H1 (cell line): ENCODE results near the gene TTYH2. TPM values are rescaled to one million over a fixed set of nuclear protein-coding genes. Genes with fewer than 3 reads are reported as not detected.

Experiments used
- CTCF ChIA-PET: fragments of 300-600 bp; sonication (Branson Sonifier 250); formaldehyde crosslinking; loops from one replicate; lab custom pipeline; 2021; ENCODE audit not compliant: partially characterized antibody; lab: Charles Lee
- POLR2A ChIA-PET: fragments of 300-600 bp; sonication (Branson Sonifier 250); formaldehyde crosslinking; loops from one replicate; lab custom pipeline; 2021; ENCODE audit warnings: inconsistent platforms; ENCODE audit not compliant: partially characterized antibody; lab: Charles Lee
- DNase-seq, 2 experiments: peaks; one replicate each; pipeline versions ENCODE4 v3.0.0 to v3.0.0-alpha.2; 2010 to 2022; ENCODE audit warnings: low spot score in 2 of 2, low read depth in 1 of 2, mixed read lengths in 1 of 2
- FAIRE-seq: peaks from 2 replicates; lab custom pipeline; 2011; peaks lifted over from hg19 to GRCh38; lab: Jason Lieb, UNC
- H2AFZ ChIP-seq: 2 replicates; pipeline ENCODE4 v1.8.1; 2012; ENCODE audit warnings: low read length, inconsistent platforms
- H2AK5ac ChIP-seq: 2 replicates; pipeline ENCODE4 v1.6.1; 2013; ENCODE audit warnings: low read depth, low read length
- H2BK120ac ChIP-seq: replicated peaks from 2 replicates; pipeline ENCODE3; 2013; ENCODE audit warnings: low read depth, low read length, inconsistent platforms
- H2BK12ac ChIP-seq: 2 replicates; pipeline ENCODE4 v1.6.1; 2013; ENCODE audit warnings: low read depth, low read length
- H2BK15ac ChIP-seq: 2 replicates; pipeline ENCODE4 v1.6.1; 2013; ENCODE audit warnings: low read length
- H2BK20ac ChIP-seq: 2 replicates; pipeline ENCODE4 v1.6.1; 2013; ENCODE audit warnings: low read length
- H2BK5ac ChIP-seq: 2 replicates; pipeline ENCODE4 v1.6.1; 2013; ENCODE audit warnings: low read depth, low read length
- H3K14ac ChIP-seq: 2 replicates; pipeline ENCODE4 v1.6.1; 2013; ENCODE audit warnings: inconsistent platforms; ENCODE audit not compliant: insufficient read length
- H3K18ac ChIP-seq: 2 replicates; pipeline ENCODE4 v1.6.1; 2013; ENCODE audit warnings: low read length; ENCODE audit errors: extremely low read depth
- H3K23ac ChIP-seq: 2 replicates; pipeline ENCODE4 v1.6.1; 2013; ENCODE audit warnings: inconsistent platforms; ENCODE audit not compliant: insufficient read length
- H3K23me2 ChIP-seq: 2 replicates; pipeline ENCODE4 v1.6.1; 2013; ENCODE audit warnings: low read depth, low read length
- H3K27ac ChIP-seq: 2 replicates; pipeline ENCODE4 v1.6.1; 2011; ENCODE audit warnings: low read depth, low read length, inconsistent platforms
- H3K27me3 ChIP-seq, 4 experiments: replicated peaks in 1 of 4; 1 replicate in 1 of 4; 2 replicates in 3 of 4; pipeline versions ENCODE4 v1.6.1 to v1.8.1; 2011 to 2013; ENCODE audit warnings: low read length in 3 of 4, mild to moderate bottlenecking in 3 of 4, inconsistent platforms in 2 of 4, mixed read lengths in 2 of 4, moderate library complexity in 1 of 4; ENCODE audit not compliant: control insufficient read depth in 3 of 4, insufficient read depth in 3 of 4; ENCODE audit errors: extremely low read depth in 1 of 4
- H3K36me3 ChIP-seq, 4 experiments: 2 replicates each; pipeline versions ENCODE4 v1.6.1 to v1.8.1; 2011 to 2013; ENCODE audit warnings: mild to moderate bottlenecking in 4 of 4, low read length in 3 of 4, moderate library complexity in 2 of 4, control low read depth in 1 of 4, inconsistent platforms in 1 of 4; ENCODE audit not compliant: insufficient read depth in 4 of 4, control insufficient read depth in 2 of 4
- H3K4ac ChIP-seq: replicated peaks from 2 replicates; pipeline ENCODE3; 2013; ENCODE audit warnings: low read length, low read depth, mixed read lengths, inconsistent platforms; ENCODE audit not compliant: insufficient read length
- H3K4me1 ChIP-seq, 4 experiments: replicated peaks in 1 of 4; 1 replicate in 1 of 4; 2 replicates in 3 of 4; pipeline versions ENCODE4 v1.6.1 to v1.8.1; 2011 to 2013; ENCODE audit warnings: low read length in 3 of 4, inconsistent platforms in 2 of 4, mixed read lengths in 1 of 4; ENCODE audit not compliant: insufficient read depth in 4 of 4, control insufficient read depth in 3 of 4
- H3K4me2 ChIP-seq, 2 experiments: 2 replicates each; pipeline versions ENCODE4 v1.6.1 to v1.8.1; 2011 to 2013; ENCODE audit warnings: low read depth in 2 of 2, low read length in 2 of 2, control low read depth in 1 of 2, inconsistent platforms in 1 of 2, mild to moderate bottlenecking in 1 of 2; ENCODE audit not compliant: insufficient read depth in 1 of 2
- H3K4me3 ChIP-seq, 4 experiments: fragments of 200-600, 300-600 bp in 1 of 4; sonication (generic), shearing (Covaris generic), sonication (Bioruptor Twin) in 1 of 4; 2 replicates each; pipeline versions ENCODE4 v1.5.1 to v1.8.1; 2011 to 2016; ENCODE audit warnings: low read length in 4 of 4, low read depth in 3 of 4, control low read depth in 2 of 4, inconsistent platforms in 2 of 4, mild to moderate bottlenecking in 2 of 4, mixed read lengths in 1 of 4, moderate library complexity in 1 of 4; ENCODE audit not compliant: insufficient read depth in 2 of 4; ENCODE audit errors: extremely low read depth in 1 of 4
- H3K56ac ChIP-seq: replicated peaks from 2 replicates; pipeline ENCODE3; 2013; ENCODE audit warnings: low read depth, mild to moderate bottlenecking, mixed read lengths, low read length, inconsistent platforms; ENCODE audit not compliant: insufficient read length
- H3K79me1 ChIP-seq: 2 replicates; pipeline ENCODE4 v1.6.1; 2013; ENCODE audit warnings: low read depth, low read length, control low read depth
- H3K79me2 ChIP-seq, 2 experiments: 2 replicates each; pipeline versions ENCODE4 v1.6.1 to v1.8.1; 2012 to 2013; ENCODE audit warnings: low read length in 2 of 2, mild to moderate bottlenecking in 2 of 2, inconsistent platforms in 1 of 2; ENCODE audit not compliant: insufficient read depth in 2 of 2, control insufficient read depth in 1 of 2
- H3K9ac ChIP-seq, 4 experiments: replicated peaks in 1 of 4; 1 replicate in 1 of 4; 2 replicates in 3 of 4; pipeline versions ENCODE4 v1.6.1 to v1.8.1; 2011 to 2013; ENCODE audit warnings: low read depth in 3 of 4, low read length in 3 of 4, control low read depth in 2 of 4, mild to moderate bottlenecking in 2 of 4, moderate library complexity in 2 of 4, inconsistent platforms in 1 of 4; ENCODE audit errors: extremely low read depth in 1 of 4
- H3K9me3 ChIP-seq, 2 experiments: 2 replicates each; pipeline versions ENCODE4 v1.6.1 to v1.8.1; 2012 to 2013; ENCODE audit warnings: mild to moderate bottlenecking in 2 of 2, moderate library complexity in 2 of 2, control low read depth in 1 of 2, inconsistent platforms in 1 of 2, low read depth in 1 of 2, low read length in 1 of 2, mixed read lengths in 1 of 2; ENCODE audit not compliant: insufficient read depth in 2 of 2
- H4K20me1 ChIP-seq, 2 experiments: replicated peaks in 1 of 2; 2 replicates each; pipeline versions ENCODE3 to v1.8.1; 2011 to 2013; ENCODE audit warnings: inconsistent platforms in 2 of 2, low read length in 2 of 2, mild to moderate bottlenecking in 1 of 2; ENCODE audit not compliant: insufficient read depth in 2 of 2, control insufficient read depth in 1 of 2
- H4K5ac ChIP-seq: 2 replicates; pipeline ENCODE4 v1.6.1; 2013; ENCODE audit warnings: low read length, low read depth, mixed read lengths, inconsistent platforms; ENCODE audit not compliant: insufficient read length
- H4K8ac ChIP-seq: 2 replicates; pipeline ENCODE4 v1.8.0; 2013; ENCODE audit warnings: mild to moderate bottlenecking, moderate library complexity, low read length, inconsistent platforms; ENCODE audit not compliant: insufficient read depth; ENCODE audit errors: extremely low read depth
- H4K91ac ChIP-seq: replicated peaks from 2 replicates; pipeline ENCODE3; 2013; ENCODE audit warnings: low read length, mixed read lengths, inconsistent platforms; ENCODE audit not compliant: insufficient read length
- CTBP2 ChIP-seq: IDR thresholded peaks from 2 replicates; pipeline ENCODE4 v1.7.0; 2011; ENCODE audit warnings: borderline replicate concordance, mild to moderate bottlenecking, moderate library complexity, mixed read lengths, low read length; ENCODE audit not compliant: insufficient read depth, insufficient read length
- EZH2 ChIP-seq: fragments of 200-600 bp; sonication (generic); IDR thresholded peaks from 2 replicates; pipeline ENCODE4 v1.7.1; 2012; ENCODE audit warnings: low read depth, mild to moderate bottlenecking, moderate library complexity, low read length, inconsistent platforms; ENCODE audit not compliant: severe bottlenecking
- HDAC6 ChIP-seq: IDR thresholded peaks from one replicate; pipeline ENCODE4 v1.7.1; 2012; ENCODE audit warnings: low read depth, mild to moderate bottlenecking, inconsistent platforms, low read length, moderate library complexity
- JUND ChIP-seq: IDR thresholded peaks from 2 replicates; pipeline ENCODE4 v1.6.1; 2011; ENCODE audit warnings: mild to moderate bottlenecking, improper control_type of control experiment, low read length
- KDM1A ChIP-seq: fragments of 200-600, 300-600 bp; sonication (generic); IDR thresholded peaks from 2 replicates; pipeline ENCODE4 v1.7.1; 2016; ENCODE audit warnings: mild to moderate bottlenecking, low read length, borderline replicate concordance
- KDM4A ChIP-seq: IDR thresholded peaks from one replicate; pipeline ENCODE4 v1.7.1; 2012; ENCODE audit warnings: low read depth, mild to moderate bottlenecking, moderate library complexity, low read length, inconsistent platforms; ENCODE audit not compliant: severe bottlenecking
- POLR2AphosphoS5 ChIP-seq: IDR thresholded peaks from 2 replicates; pipeline ENCODE4 v1.6.1; 2011; ENCODE audit warnings: low read depth, low read length
- RFX5 ChIP-seq: IDR thresholded peaks from 2 replicates; pipeline ENCODE4 v1.6.1; 2011; ENCODE audit warnings: low read depth, low read length, improper control_type of control experiment, borderline replicate concordance
- RNF2 ChIP-seq: fragments of 200-900, 300-1000 bp; sonication (generic); IDR thresholded peaks from 2 replicates; pipeline ENCODE4 v1.7.1; 2016; ENCODE audit warnings: borderline replicate concordance, low read depth, mild to moderate bottlenecking, antibody characterized with exemption, low read length; ENCODE audit not compliant: poor library complexity, severe bottlenecking; ENCODE audit errors: missing control alignments
- SIN3A ChIP-seq, 2 experiments: IDR thresholded peaks in 1 of 2; conservative IDR thresholded peaks in 1 of 2; 2 replicates each; pipeline ENCODE4 v1.6.1; 2011 to 2012; ENCODE audit warnings: low read length in 2 of 2, improper control_type of control experiment in 1 of 2, low read depth in 1 of 2, mild to moderate bottlenecking in 1 of 2
- SIX5 ChIP-seq: IDR thresholded peaks from 2 replicates; pipeline ENCODE4 v1.6.1; 2011; ENCODE audit warnings: mild to moderate bottlenecking, low read depth, low read length
- SP1 ChIP-seq: IDR thresholded peaks from 2 replicates; pipeline ENCODE4 v1.6.1; 2011; ENCODE audit warnings: low read depth, low read length
- SP4 ChIP-seq: IDR thresholded peaks from 2 replicates; pipeline ENCODE4 v1.6.1; 2012; ENCODE audit warnings: low read length, inconsistent platforms
- TCF12 ChIP-seq: IDR thresholded peaks from 2 replicates; pipeline ENCODE4 v1.6.1; 2011; ENCODE audit warnings: low read depth, mild to moderate bottlenecking, low read length
- WGBS, 2 experiments: shearing (Covaris generic) in 1 of 2; methylation state at CpG; one replicate each; pipeline versions ENCODE4 v1.1.6 to v1.1.7; 2013 to 2015; ENCODE audit warnings: low lambda C conversion rate in 2 of 2, mixed read lengths in 2 of 2, inconsistent platforms in 1 of 2, low coverage in 1 of 2, missing lambda C conversion rate in 1 of 2; ENCODE audit not compliant: insufficient replicate concordance in 2 of 2, insufficient coverage in 1 of 2, insufficient read length in 1 of 2; ENCODE audit errors: extremely low coverage in 1 of 2, missing lambda C conversion rate in 1 of 2; 5-methylcytosine and 5-hydroxymethylcytosine counted together
- polyA plus RNA-seq, 7 experiments: library from polyadenylated mRNA; depleted of rRNA in 3 of 7; stranded (reverse) in 5 of 7; unstranded in 2 of 7; fragments of >200 nt in 5 of 7; fragments of 200-250 nt in 2 of 7; gene quantifications; 1 replicate in 5 of 7; 2 replicates in 1 of 7; 4 replicates in 1 of 7; pipeline versions ENCODE4 v1.2.1 to v1.2.3, GENCODE V29; 2011 to 2013; ENCODE audit warnings: missing spikeins in 2 of 7, mixed read lengths in 2 of 7
- total RNA-seq: library from RNA; stranded (reverse); fragmentation: NEBNext Ultra II Directional; extraction: Animal tissue kit (Norgen Biotek cat#: 25700); gene quantifications from 2 replicates; pipeline ENCODE4 v1.2.1, GENCODE V29; 2021

The TTYH2 gene
- total and polyA plus RNA-seq, 2 of the 8 experiments (the other 6 are each of a cell fraction or from before 2014, with no cell fraction given): 3.2 to 9.2 TPM

DNA sequence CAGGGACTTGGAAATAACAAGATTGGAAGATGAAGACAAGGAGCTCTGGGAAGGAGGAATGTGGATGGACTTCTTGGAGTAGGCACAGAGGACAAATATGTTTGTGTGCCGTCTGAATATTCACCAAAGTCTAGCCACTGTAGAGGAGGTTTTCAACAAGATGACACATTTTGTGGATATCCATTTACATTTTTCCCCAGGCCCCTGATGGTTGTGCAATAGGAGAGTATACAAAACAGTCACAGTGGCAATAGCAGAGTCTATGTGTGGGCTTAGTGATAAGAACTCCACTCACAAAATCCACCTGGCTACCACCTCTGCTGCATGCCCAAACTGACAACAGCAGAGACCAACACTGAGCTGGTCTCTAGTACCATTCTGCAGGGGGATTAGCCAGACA lies 42.4 kb upstream of the TTYH2 start:
- H4K8ac ChIP-seq: no peak overlapping the region
- FAIRE-seq: no peak
- TF ChIP-seq EZH2 (no peak), SIX5 (no peak), HDAC6 (no peak), KDM1A (no peak), SP1 (no peak), CTBP2 (no peak), TCF12 (no peak), KDM4A (no peak), JUND (no peak), POLR2AphosphoS5 (no peak), RFX5 (no peak), SIN3A (conservative IDR thresholded peaks at IDR 0.05 in 1 of 2, IDR thresholded peaks at IDR 0.05 in 1 of 2; ENCODE audit: low read depth in 1 of 2, low read length in 2 of 2) (no peak), RNF2 (no peak), SP4 (no peak)

More for the DNA sequence above, 42.4 kb upstream of the TTYH2 start:
- Histone ChIP-seq H2BK12ac (no peak overlapping the region), H3K14ac (no peak overlapping the region), H3K4me3 (no peak overlapping the region), H3K9ac (no peak overlapping the region), H4K91ac (no peak overlapping the region), H3K56ac (no peak overlapping the region), H3K23ac (no peak overlapping the region), H2AFZ (no peak overlapping the region), H2BK20ac (no peak overlapping the region), H4K5ac (no peak overlapping the region), H3K4me2 (no peak overlapping the region), H2BK15ac (no peak overlapping the region), H3K9me3 (no peaks in the 10 kb centered on the region), H3K36me3 (no peaks in the 10 kb centered on the region), H2BK120ac (no peak overlapping the region), H4K20me1 (no peaks in the 10 kb centered on the region), H3K4me1 (no peaks in the 10 kb centered on the region), H2BK5ac (no peak overlapping the region), H3K79me1 (no peaks in the 10 kb centered on the region), H3K18ac (no peak overlapping the region), H3K27me3 (0 out of 7 replicates have a peak, but pooled peaks cover 0 to 1% (median 0%) of the 10 kb centered on the region in 4 experiments), H3K79me2 (no peaks in the 10 kb centered on the region), H3K4ac (no peak overlapping the region), H3K27ac (no peak overlapping the region), H3K23me2 (no peaks in the 10 kb centered on the region), H2AK5ac (no peak overlapping the region)
- WGBS, 2 experiments: 94% methylated on average over 1 of the region's 1 CpG; no CpG with 5 or more reads in 1 of the 2 experiments
- CTCF ChIA-PET: interaction anchor here (0.9 to 2.7 kb wide), 3 partner anchors 63 to 241 kb away, joined by 3 to 12 read pairs (median 4); no protein-coding TSS in a partner anchor
- no peak for DNase-seq
- POLR2A ChIA-PET: interaction anchor here (0.7 to 1.0 kb wide), 2 partner anchors 33 to 737 kb away, joined by 3 to 4 read pairs; partner anchors contain the start of gene RPL38
